RKO (cell line): Measurements from ENCODE around the gene HOXC12.

ENCODE experiments used
- DNase-seq: peaks from one replicate; pipeline ENCODE4 v3.0.0-alpha.2; 2016; ENCODE audit warnings: low spot score

Gene HOXC12

GRCh38 chr12:53941187-53941586 is 13.5 kb upstream of the HOXC12 start:
- DNase-seq, result no peak

- DNase-seq, result no peak
Measured at GRCh38 chr12:53941750-53942149, 13.0 kb upstream of the HOXC12 start.

GRCh38 chr12:53942467-53942997 is 12.2 kb upstream of the HOXC12 start:
- DNase-seq, result no peak

- no peak for DNase-seq
Measured at GRCh38 chr12:53944209-53944608, 10.5 kb upstream of the HOXC12 start.

GRCh38 chr12:53944907-53945847 is 9.5 kb upstream of the HOXC12 start:
- DNase-seq, result no peak

- DNase-seq, result no peak
Measured at GRCh38 chr12:53947743-53948142, 7.0 kb upstream of the HOXC12 start.

GRCh38 chr12:53948650-53949593 is 5.8 kb upstream of the HOXC12 start:
- DNase-seq, result no peak

GRCh38 chr12:53949631-53950436 is 4.9 kb upstream of the HOXC12 start:
- DNase-seq, result no peak

GRCh38 chr12:53950437-53950773 is 4.3 kb upstream of the HOXC12 start:
- DNase-seq, result no peak

GRCh38 chr12:53950789-53951576 is 3.7 kb upstream of the HOXC12 start:
- DNase-seq, result no peak

GRCh38 chr12:53951577-53952334 is 2.9 kb upstream of the HOXC12 start:
- DNase-seq, result no peak

GRCh38 chr12:53952335-53952694 is 2.4 kb upstream of the HOXC12 start:
- DNase-seq, result no peak

- DNase-seq, result no peak
Measured at GRCh38 chr12:53952871-53953734, 1.6 kb upstream of the HOXC12 start.

GRCh38 chr12:53953831-53954693 is 641 bp upstream of the HOXC12 start:
- no peak for DNase-seq

- DNase-seq, result no peak
Measured at GRCh38 chr12:53955036-53955775, 503 bp downstream of the HOXC12 start.

- DNase-seq, result no peak
Measured at GRCh38 chr12:53955776-53956250, 1.1 kb downstream of the HOXC12 start.

GRCh38 chr12:53956251-53956887 is 1.7 kb downstream of the HOXC12 start:
- DNase-seq, result no peak
